WTC11 (cell line): Measurements from ENCODE around the gene PCDHGB4.

ENCODE experiments used
- CTCF ChIP-seq: fragments of 200-600 bp; IDR thresholded peaks from 2 replicates; pipeline ENCODE4 v1.8.0; 2022; ENCODE audit warnings: antibody characterized with exemption
- JUN ChIP-seq: sonication (generic); formaldehyde crosslinking; IDR thresholded peaks from 2 replicates; pipeline ENCODE4 v1.8.0; 2023; ENCODE audit warnings: mild to moderate bottlenecking, missing genetic modification reagents
- NR2C2 ChIP-seq: sonication (generic); formaldehyde crosslinking; IDR thresholded peaks from 2 replicates; pipeline ENCODE4 v1.8.0; 2022; ENCODE audit warnings: mild to moderate bottlenecking, missing genetic modification reagents
- PRDM15 ChIP-seq: sonication (generic); formaldehyde crosslinking; IDR thresholded peaks from 2 replicates; pipeline ENCODE4 v1.8.0; 2022; ENCODE audit warnings: missing genetic modification reagents
- SMAD3 ChIP-seq: sonication (generic); formaldehyde crosslinking; IDR thresholded peaks from 2 replicates; pipeline ENCODE4 v1.8.0; 2022; ENCODE audit warnings: missing genetic modification reagents, mild to moderate bottlenecking, borderline replicate concordance
- SP1 ChIP-seq: sonication (generic); formaldehyde crosslinking; conservative IDR thresholded peaks from 2 replicates; pipeline ENCODE4 v1.8.1; 2022; ENCODE audit warnings: missing genetic modification reagents
- ZNF232 ChIP-seq: sonication (generic); formaldehyde crosslinking; IDR thresholded peaks from 2 replicates; pipeline ENCODE4 v1.8.0; 2022; ENCODE audit warnings: mild to moderate bottlenecking, missing genetic modification reagents
- TF ChIP-seq, protein P1 (sequence below): sonication (generic); formaldehyde crosslinking; IDR thresholded peaks from 2 replicates; pipeline ENCODE4 v1.8.1; 2022; ENCODE audit warnings: low read depth, missing genetic modification reagents, borderline replicate concordance
- TF ChIP-seq, protein P2 (sequence below): sonication (generic); formaldehyde crosslinking; IDR thresholded peaks from 2 replicates; pipeline ENCODE4 v1.8.0; 2022; ENCODE audit warnings: mild to moderate bottlenecking, missing genetic modification reagents

DNA sequence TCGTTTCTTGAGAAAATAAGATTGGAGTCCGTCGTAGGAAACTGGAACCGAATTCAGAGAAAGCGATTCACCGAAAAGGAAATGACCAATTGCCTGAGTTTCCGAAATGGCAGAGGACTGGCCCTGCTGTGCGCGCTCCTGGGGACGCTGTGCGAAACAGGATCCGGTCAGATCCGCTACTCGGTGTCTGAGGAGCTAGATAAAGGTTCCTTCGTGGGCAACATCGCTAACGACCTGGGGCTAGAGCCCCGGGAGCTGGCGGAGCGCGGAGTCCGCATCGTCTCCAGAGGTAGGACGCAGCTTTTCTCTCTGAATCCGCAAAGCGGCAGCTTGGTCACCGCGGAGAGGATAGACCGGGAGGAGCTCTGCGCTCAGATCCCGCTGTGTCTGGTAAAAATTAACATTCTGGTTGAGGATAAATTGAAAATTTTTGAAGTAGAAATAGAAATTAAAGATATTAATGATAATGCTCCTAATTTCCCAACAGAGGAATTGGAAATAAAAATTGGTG is 43.5 kb upstream of the PCDHGB4 start:
- TF ChIP-seq, protein P1, sequence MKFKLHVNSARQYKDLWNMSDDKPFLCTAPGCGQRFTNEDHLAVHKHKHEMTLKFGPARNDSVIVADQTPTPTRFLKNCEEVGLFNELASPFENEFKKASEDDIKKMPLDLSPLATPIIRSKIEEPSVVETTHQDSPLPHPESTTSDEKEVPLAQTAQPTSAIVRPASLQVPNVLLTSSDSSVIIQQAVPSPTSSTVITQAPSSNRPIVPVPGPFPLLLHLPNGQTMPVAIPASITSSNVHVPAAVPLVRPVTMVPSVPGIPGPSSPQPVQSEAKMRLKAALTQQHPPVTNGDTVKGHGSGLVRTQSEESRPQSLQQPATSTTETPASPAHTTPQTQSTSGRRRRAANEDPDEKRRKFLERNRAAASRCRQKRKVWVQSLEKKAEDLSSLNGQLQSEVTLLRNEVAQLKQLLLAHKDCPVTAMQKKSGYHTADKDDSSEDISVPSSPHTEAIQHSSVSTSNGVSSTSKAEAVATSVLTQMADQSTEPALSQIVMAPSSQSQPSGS = no peak
- TF ChIP-seq ZNF232 (no peak), CTCF (no peak), JUN (CRISPR knock-in tag) (no peak), PRDM15 (no peak), SMAD3 (no peak), NR2C2 (CRISPR knock-in tag) (no peak), SP1 (CRISPR knock-in tag) (no peak)
- TF ChIP-seq, protein P2, sequence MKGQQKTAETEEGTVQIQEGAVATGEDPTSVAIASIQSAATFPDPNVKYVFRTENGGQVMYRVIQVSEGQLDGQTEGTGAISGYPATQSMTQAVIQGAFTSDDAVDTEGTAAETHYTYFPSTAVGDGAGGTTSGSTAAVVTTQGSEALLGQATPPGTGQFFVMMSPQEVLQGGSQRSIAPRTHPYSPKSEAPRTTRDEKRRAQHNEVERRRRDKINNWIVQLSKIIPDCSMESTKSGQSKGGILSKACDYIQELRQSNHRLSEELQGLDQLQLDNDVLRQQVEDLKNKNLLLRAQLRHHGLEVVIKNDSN (CRISPR knock-in tag) = no peak
